NT2/D1 (cell line): ENCODE results near the gene LRRC8C.

Source experiments
- DNase-seq: peaks from one replicate; pipeline ENCODE4 v3.0.0-alpha.2; 2011; ENCODE audit warnings: low read depth, low spot score
- H3K27me3 ChIP-seq: 2 replicates; pipeline ENCODE4 v1.6.0; 2011; ENCODE audit warnings: mild to moderate bottlenecking; ENCODE audit not compliant: insufficient read length, insufficient read depth
- H3K36me3 ChIP-seq: 2 replicates; pipeline ENCODE4 v1.6.1; 2011; ENCODE audit warnings: mild to moderate bottlenecking, low read length, mixed read lengths; ENCODE audit not compliant: insufficient read depth, insufficient read length
- H3K4me1 ChIP-seq: 2 replicates; pipeline ENCODE4 v1.5.1; 2011; ENCODE audit not compliant: insufficient read depth, insufficient read length
- H3K4me3 ChIP-seq: 2 replicates; pipeline ENCODE4 v1.5.1; 2011; ENCODE audit warnings: low read depth; ENCODE audit not compliant: insufficient read length
- H3K9ac ChIP-seq: 2 replicates; pipeline ENCODE4 v1.6.0; 2011; ENCODE audit warnings: low read depth; ENCODE audit not compliant: insufficient read length
- H3K9me3 ChIP-seq: 2 replicates; pipeline ENCODE4 v1.5.1; 2011; ENCODE audit warnings: mild to moderate bottlenecking, low read length; ENCODE audit not compliant: insufficient read depth
- SUZ12 ChIP-seq: IDR thresholded peaks from 2 replicates; pipeline ENCODE4 v1.6.1; 2011; ENCODE audit not compliant: insufficient read length, insufficient read depth; ENCODE audit errors: extremely low read depth
- YY1 ChIP-seq: IDR thresholded peaks from 2 replicates; pipeline ENCODE4 v1.6.1; 2011; ENCODE audit not compliant: insufficient read length, insufficient read depth
- ZNF274 ChIP-seq: IDR thresholded peaks from 2 replicates; pipeline ENCODE4 v1.6.1; 2011; ENCODE audit warnings: mild to moderate bottlenecking, low read depth, low read length

Gene LRRC8C

DNA sequence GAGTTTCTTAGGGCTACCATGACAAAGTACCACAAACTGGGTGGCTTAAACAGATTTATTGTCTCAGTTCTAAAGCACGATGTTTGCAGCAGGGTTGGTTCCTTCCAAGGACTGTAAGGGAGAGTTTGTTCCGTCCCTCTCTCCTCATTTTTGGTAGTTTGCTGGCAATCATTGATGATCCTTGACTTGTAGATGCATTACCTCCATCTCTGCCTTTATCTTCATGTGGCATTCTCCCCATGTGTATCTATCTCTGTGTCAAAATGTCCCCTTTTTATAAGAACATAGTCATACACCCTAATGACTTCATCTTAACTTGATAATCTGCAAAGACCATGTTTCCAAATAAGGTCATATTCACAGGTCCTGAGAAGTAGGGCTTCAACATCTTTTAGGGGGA, 90.2 kb downstream of the LRRC8C start:
- Histone ChIP-seq H3K4me3 (no peak overlapping the region), H3K9me3 (no peaks in the 10 kb centered on the region), H3K36me3 (no peaks in the 10 kb centered on the region), H3K9ac (no peak overlapping the region), H3K4me1 (no peaks in the 10 kb centered on the region), H3K27me3 (no peaks in the 10 kb centered on the region)
- DNase-seq = no peak
- TF ChIP-seq SUZ12 (no peak), YY1 (no peak), ZNF274 (no peak)

DNA sequence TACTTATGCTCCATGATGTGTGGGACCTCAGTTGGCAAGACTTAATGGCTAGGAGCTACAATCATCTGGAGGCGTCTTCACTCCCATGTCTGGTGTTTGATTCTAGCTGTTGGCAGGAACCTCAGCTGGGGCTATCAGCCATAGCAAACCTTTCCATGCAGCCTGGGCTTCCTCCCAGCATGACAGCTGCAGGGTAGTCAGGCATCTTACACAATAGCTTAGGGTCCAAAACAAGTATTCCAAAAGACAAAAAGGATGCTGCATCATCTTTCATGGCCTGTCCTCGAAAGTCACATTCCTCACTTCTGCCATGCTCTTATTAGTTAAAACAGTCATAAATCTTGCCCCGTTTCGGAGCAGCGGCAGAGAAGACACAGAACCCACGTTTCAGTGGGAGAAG, 90.9 kb downstream of the LRRC8C start:
- no peak overlapping the region for H3K9ac ChIP-seq
- no peak for DNase-seq
- TF ChIP-seq SUZ12 (no peak), YY1 (no peak), ZNF274 (no peak)
- no peaks in the 10 kb centered on the region for H3K4me1 ChIP-seq
- H3K27me3 ChIP-seq = no peaks in the 10 kb centered on the region
- H3K36me3 ChIP-seq = no peaks in the 10 kb centered on the region
- H3K4me3 ChIP-seq = no peak overlapping the region
- H3K9me3 ChIP-seq = no peaks in the 10 kb centered on the region

DNA sequence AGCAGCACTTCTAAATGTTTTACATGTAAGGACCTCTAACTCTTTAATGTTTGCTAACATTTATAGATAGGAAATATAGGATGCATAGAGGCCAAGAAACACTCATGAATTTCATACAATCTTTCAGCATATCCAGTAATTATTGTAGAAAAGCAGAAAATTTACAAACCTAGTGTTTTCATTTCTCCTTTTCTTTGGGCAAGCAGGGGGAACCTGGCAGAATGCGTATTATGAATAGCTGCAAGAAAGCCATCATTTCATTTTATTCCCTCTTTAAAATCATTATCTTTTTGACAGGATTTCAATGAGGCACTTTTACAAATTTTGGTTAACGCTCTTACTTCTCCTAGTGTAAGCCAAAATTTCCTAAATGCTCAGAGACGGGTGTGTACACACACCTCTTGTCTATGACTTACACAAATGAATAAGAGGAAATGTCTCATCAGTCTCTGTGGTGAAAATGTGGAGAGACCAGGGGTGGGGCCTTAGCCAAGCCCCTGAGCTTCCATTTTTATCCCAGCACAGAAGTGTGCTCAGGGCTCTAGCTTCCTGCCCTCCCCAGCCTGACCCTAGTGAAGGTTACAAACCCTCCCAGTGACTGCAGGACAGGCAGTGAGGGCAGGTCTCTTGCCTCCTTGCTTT, 91.6 kb downstream of the LRRC8C start:
- DNase-seq = no peak

DNA sequence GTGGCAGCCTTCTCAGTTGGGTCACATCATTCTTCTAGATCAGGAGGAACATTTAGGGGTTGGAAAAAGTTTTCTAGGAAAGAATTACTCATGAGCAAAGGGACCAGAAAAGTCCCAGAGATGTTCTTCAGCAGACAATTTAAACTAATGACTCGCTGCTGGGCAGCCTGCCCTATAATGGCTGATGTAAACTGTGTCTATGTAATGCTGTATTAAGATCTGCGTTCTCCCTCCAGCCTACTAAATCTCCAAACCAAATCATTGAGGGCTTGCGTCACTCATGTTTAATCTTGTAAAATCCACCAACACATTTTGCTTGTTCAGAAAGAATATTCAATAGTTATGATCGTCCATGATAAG, 92.1 kb downstream of the LRRC8C start:
- H3K4me1 ChIP-seq = no peaks in the 10 kb centered on the region
- no peaks in the 10 kb centered on the region for H3K9me3 ChIP-seq
- H3K27me3 ChIP-seq = no peaks in the 10 kb centered on the region
- TF ChIP-seq ZNF274 (no peak), SUZ12 (no peak), YY1 (no peak)
- no peak overlapping the region for H3K9ac ChIP-seq
- no peak for DNase-seq
- H3K36me3 ChIP-seq = no peaks in the 10 kb centered on the region
- H3K4me3 ChIP-seq = no peak overlapping the region

More for the DNA sequence above, 91.6 kb downstream of the LRRC8C start:
- Histone ChIP-seq H3K4me1 (no peaks in the 10 kb centered on the region), H3K27me3 (no peaks in the 10 kb centered on the region), H3K9me3 (no peaks in the 10 kb centered on the region), H3K4me3 (no peak overlapping the region), H3K36me3 (no peaks in the 10 kb centered on the region), H3K9ac (no peak overlapping the region)
- TF ChIP-seq ZNF274 = no peak
- TF ChIP-seq YY1 = no peak
- no peak for TF ChIP-seq SUZ12

DNA sequence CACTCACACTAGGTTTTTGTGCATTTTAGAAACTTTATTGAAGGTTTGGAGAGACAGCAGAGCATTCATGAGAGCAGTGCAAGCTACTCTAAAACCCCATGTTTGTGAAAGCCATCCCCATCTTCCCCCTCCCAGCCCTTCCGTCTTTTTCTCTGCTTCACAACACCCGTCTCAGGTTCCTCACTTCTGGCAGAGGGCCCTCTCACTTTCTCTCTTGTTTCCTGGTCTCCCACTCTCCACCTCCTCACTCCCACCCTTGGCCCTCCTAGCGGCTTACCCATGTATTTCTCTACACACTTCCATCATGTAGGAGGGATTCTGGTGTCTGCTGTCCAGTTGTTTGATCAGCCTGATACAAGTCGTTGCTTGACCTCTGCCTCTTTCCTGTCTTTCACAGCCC, 92.7 kb downstream of the LRRC8C start:
- TF ChIP-seq SUZ12 (no peak), YY1 (no peak), ZNF274 (no peak)
- no peaks in the 10 kb centered on the region for H3K4me1 ChIP-seq
- no peaks in the 10 kb centered on the region for H3K27me3 ChIP-seq
- DNase-seq = no peak
- H3K9ac ChIP-seq = no peak overlapping the region
- H3K4me3 ChIP-seq = no peak overlapping the region
- no peaks in the 10 kb centered on the region for H3K36me3 ChIP-seq
- H3K9me3 ChIP-seq = no peaks in the 10 kb centered on the region

GRCh38 chr1:89727517-89728312, 94.8 kb downstream of the LRRC8C start:
- H3K9ac ChIP-seq = no peak overlapping the region
- H3K27me3 ChIP-seq = no peaks in the 10 kb centered on the region
- TF ChIP-seq YY1 (no peak), SUZ12 (no peak), ZNF274 (no peak)
- H3K36me3 ChIP-seq = no peaks in the 10 kb centered on the region
- H3K4me1 ChIP-seq = no peaks in the 10 kb centered on the region
- no peaks in the 10 kb centered on the region for H3K9me3 ChIP-seq
- no peak overlapping the region for H3K4me3 ChIP-seq
- no peak for DNase-seq

GRCh38 chr1:89728381-89728780, 95.5 kb downstream of the LRRC8C start:
- H3K36me3 ChIP-seq = no peaks in the 10 kb centered on the region
- H3K4me1 ChIP-seq = no peaks in the 10 kb centered on the region
- no peak overlapping the region for H3K9ac ChIP-seq
- no peak overlapping the region for H3K4me3 ChIP-seq
- TF ChIP-seq YY1 (no peak), SUZ12 (no peak), ZNF274 (no peak)
- H3K27me3 ChIP-seq = no peaks in the 10 kb centered on the region
- no peaks in the 10 kb centered on the region for H3K9me3 ChIP-seq
- DNase-seq = no peak

DNA sequence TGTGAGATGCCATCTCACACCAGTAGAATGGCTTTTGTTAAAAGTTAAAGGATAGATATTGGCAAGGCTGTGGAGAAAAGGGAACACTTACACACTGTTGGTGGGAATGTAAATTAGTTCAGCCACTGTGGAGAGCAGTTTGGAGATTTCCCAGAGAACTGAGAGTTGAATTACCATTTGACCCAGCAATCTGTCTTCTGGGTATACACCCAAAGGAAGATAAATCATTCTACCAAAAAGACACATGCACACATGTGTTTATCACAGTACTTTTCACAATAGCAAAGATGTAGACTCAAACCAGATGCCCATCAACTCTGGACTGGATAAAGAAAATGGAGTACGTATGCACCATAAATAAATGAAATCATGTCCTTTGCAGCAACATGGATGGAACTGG, 99.3 kb downstream of the LRRC8C start:
- no peaks in the 10 kb centered on the region for H3K36me3 ChIP-seq
- TF ChIP-seq SUZ12 = no peak
- TF ChIP-seq ZNF274 = no peak
- TF ChIP-seq YY1 = no peak
- H3K9ac ChIP-seq = no peak overlapping the region
- no peaks in the 10 kb centered on the region for H3K4me1 ChIP-seq
- no peaks in the 10 kb centered on the region for H3K9me3 ChIP-seq
- no peaks in the 10 kb centered on the region for H3K27me3 ChIP-seq
- no peak for DNase-seq
- H3K4me3 ChIP-seq = no peak overlapping the region
